ENCODE measurements around the gene CASZ1.

The CASZ1 gene

GRCh38 chr1:10635992-10636391 is 160.5 kb downstream of the CASZ1 start:
- no peak for DNase-seq (ENCODE audit: low read depth)

GRCh38 chr1:10635085-10635896 is 161.2 kb downstream of the CASZ1 start:
- DNase-seq (ENCODE audit: low read depth) = no peak

GRCh38 chr1:10634428-10635084 is 161.9 kb downstream of the CASZ1 start:
- DNase-seq (ENCODE audit: low read depth) = no peak

- DNase-seq (ENCODE audit: low read depth) = no peak
These were observed 162.4 kb downstream of the CASZ1 start for GRCh38 chr1:10634075-10634427.

- no peak for DNase-seq (ENCODE audit: low read depth)
These were observed 163.0 kb downstream of the CASZ1 start for GRCh38 chr1:10633416-10633815.

- no peak for DNase-seq (ENCODE audit: low read depth)
These were observed 163.8 kb downstream of the CASZ1 start for GRCh38 chr1:10632691-10633090.

- DNase-seq (ENCODE audit: low read depth) = no peak
These were observed 164.4 kb downstream of the CASZ1 start for GRCh38 chr1:10631811-10632593.

- DNase-seq (ENCODE audit: low read depth) = no peak
These were observed 165.2 kb downstream of the CASZ1 start for GRCh38 chr1:10631121-10631810.

GRCh38 chr1:10630661-10631120 is 165.8 kb downstream of the CASZ1 start:
- DNase-seq (ENCODE audit: low read depth) = no peak

GRCh38 chr1:10629816-10630571 is 166.5 kb downstream of the CASZ1 start:
- no peak for DNase-seq (ENCODE audit: low read depth)

GRCh38 chr1:10629091-10629815 is 167.2 kb downstream of the CASZ1 start:
- no peak for DNase-seq (ENCODE audit: low read depth)

GRCh38 chr1:10628685-10629084 is 167.8 kb downstream of the CASZ1 start:
- DNase-seq (ENCODE audit: low read depth) = no peak

- no peak for DNase-seq (ENCODE audit: low read depth)
These were observed 169.5 kb downstream of the CASZ1 start for GRCh38 chr1:10626791-10627410.

GRCh38 chr1:10626131-10626731 is 170.2 kb downstream of the CASZ1 start:
- DNase-seq (ENCODE audit: low read depth) = no peak

- no peak for DNase-seq (ENCODE audit: low read depth)
These were observed 170.9 kb downstream of the CASZ1 start for GRCh38 chr1:10625554-10625953.

GRCh38 chr1:10625076-10625475 is 171.4 kb downstream of the CASZ1 start:
- no peak for DNase-seq (ENCODE audit: low read depth)

- DNase-seq (ENCODE audit: low read depth) = no peak
These were observed 172.0 kb downstream of the CASZ1 start for GRCh38 chr1:10624256-10625050.

GRCh38 chr1:10623686-10624145 is 172.7 kb downstream of the CASZ1 start:
- no peak for DNase-seq (ENCODE audit: low read depth)
